Spleen (tissue), 11 donors: ENCODE results near the gene ADGRG1. TPM values are rescaled to one million over a fixed set of nuclear protein-coding genes. Genes with fewer than 3 reads are reported as not detected.
A peak's percentile ranks its signal among the peaks of the same experiment; 100 is the strongest.

Experiments
- DNase-seq: peaks from one replicate; pipeline ENCODE4 v3.0.0-alpha.2; 2020
- H3K27ac ChIP-seq, 8 donors: fragments of 200-600 bp; sonication (generic) in 7 of 8; 1 replicate in 4 of 8; 2 replicates in 4 of 8; pipeline versions ENCODE4 v1.5.0 to v1.8.0; 2016 to 2021; ENCODE audit warnings: inconsistent platforms in 4 of 8, mild to moderate bottlenecking in 4 of 8, moderate library complexity in 1 of 8
- H3K27me3 ChIP-seq, 7 donors: fragments of 200-600 bp; sonication (generic) in 6 of 7; replicated peaks in 1 of 7; 1 replicate in 4 of 7; 2 replicates in 3 of 7; pipeline versions ENCODE4 v1.5.0 to v1.8.0; 2016 to 2021; ENCODE audit warnings: inconsistent platforms in 3 of 7, mild to moderate bottlenecking in 1 of 7
- H3K36me3 ChIP-seq, 6 donors: fragments of 200-600 bp; sonication (generic) in 5 of 6; 1 replicate in 4 of 6; 2 replicates in 2 of 6; pipeline versions ENCODE4 v1.5.0 to v1.8.0; 2016 to 2021; ENCODE audit warnings: inconsistent platforms in 2 of 6
- H3K4me1 ChIP-seq, 6 donors: fragments of 200-600 bp; sonication (generic) in 5 of 6; 1 replicate in 3 of 6; 2 replicates in 3 of 6; pipeline versions ENCODE4 v1.5.0 to v1.8.0; 2016 to 2021; ENCODE audit warnings: inconsistent platforms in 3 of 6
- H3K4me3 ChIP-seq, 8 donors: fragments of 200-600 bp; sonication (generic) in 7 of 8; 1 replicate in 4 of 8; 2 replicates in 4 of 8; pipeline versions ENCODE4 v1.5.0 to v1.8.0; 2016 to 2021; ENCODE audit warnings: inconsistent platforms in 4 of 8, mild to moderate bottlenecking in 4 of 8, moderate library complexity in 2 of 8
- H3K9me3 ChIP-seq, 8 donors: fragments of 200-600 bp; sonication (generic) in 7 of 8; 1 replicate in 4 of 8; 2 replicates in 4 of 8; pipeline versions ENCODE4 v1.5.0 to v1.8.0; 2016 to 2021; ENCODE audit warnings: inconsistent platforms in 4 of 8
- POLR2A ChIP-seq, 3 donors: fragments of 450-650 bp; IDR thresholded peaks; one replicate each; pipeline ENCODE4 v1.5.1; 2017; ENCODE audit warnings: antibody characterized with exemption in 3 of 3, mild to moderate bottlenecking in 1 of 3
- POLR2AphosphoS5 ChIP-seq, 3 donors: sonication (generic); formaldehyde crosslinking; IDR thresholded peaks; one replicate each; pipeline ENCODE4 v1.5.1; 2017; ENCODE audit warnings: antibody characterized with exemption in 3 of 3
- WGBS, 5 donors: extraction: QIAGEN DNeasy Blood & Tissue Kit in 3 of 5; methylation state at CpG; one replicate each; pipeline versions ENCODE4 v1.1.5 to v1.1.7; 2013 to 2018; 5-methylcytosine and 5-hydroxymethylcytosine counted together
- intact Hi-C: fragments of 100-400 bp; cut with DNase I; formaldehyde crosslinking; loops from one replicate; pipeline ENCODE4 v1.15.0; 2023; ENCODE audit warnings: low total_unique reads
- polyA plus RNA-seq, 3 donors: library from polyadenylated mRNA; stranded (reverse); fragments of 200-250 nt; gene quantifications; one replicate each; pipeline ENCODE4 v1.2.1, GENCODE V29; 2013
- total RNA-seq, 7 donors: library from RNA; depleted of rRNA in 3 of 7; stranded (reverse); fragments of >200 nt in 3 of 7; fragmentation: NEBNext Ultra II Directional in 4 of 7; extraction: Animal tissue kit (Norgen Biotek cat#: 25700) in 4 of 7; gene quantifications; one replicate each; pipeline versions ENCODE4 v1.1.0 to v1.2.1, GENCODE V29; 2016 to 2021
- TF ChIP-seq, protein P1 (sequence below), 11 experiments: fragments of 200-600 bp in 7 of 11; fragments of 450-650 bp in 4 of 11; sonication (generic) in 4 of 11; IDR thresholded peaks in 8 of 11; conservative IDR thresholded peaks in 3 of 11; 1 replicate in 7 of 11; 2 replicates in 4 of 11; pipeline versions ENCODE4 v1.4.0 to v1.8.0; 2016 to 2021; ENCODE audit warnings: antibody characterized with exemption in 11 of 11, inconsistent platforms in 4 of 11, mild to moderate bottlenecking in 1 of 11
- donor health status: healthy with polysubstance abuse.
- donor health status: DM: no; HTN: no; CAD: no; lungs with moderate emphysema.
- donor health status: DM: no; HTN: no; CAD: no.
- donor health status: Bipolar disorder and iron deficiency.
- donor health status: healthy.
- donor health status: DM: no; HTN: no; CAD: no.
- donor health status: DM: yes; HTN: yes; CAD: no.

ADGRG1 gene
- total and polyA plus RNA-seq, 10 donors: 1.0 to 23.7 (median 8.2) TPM

DNA sequence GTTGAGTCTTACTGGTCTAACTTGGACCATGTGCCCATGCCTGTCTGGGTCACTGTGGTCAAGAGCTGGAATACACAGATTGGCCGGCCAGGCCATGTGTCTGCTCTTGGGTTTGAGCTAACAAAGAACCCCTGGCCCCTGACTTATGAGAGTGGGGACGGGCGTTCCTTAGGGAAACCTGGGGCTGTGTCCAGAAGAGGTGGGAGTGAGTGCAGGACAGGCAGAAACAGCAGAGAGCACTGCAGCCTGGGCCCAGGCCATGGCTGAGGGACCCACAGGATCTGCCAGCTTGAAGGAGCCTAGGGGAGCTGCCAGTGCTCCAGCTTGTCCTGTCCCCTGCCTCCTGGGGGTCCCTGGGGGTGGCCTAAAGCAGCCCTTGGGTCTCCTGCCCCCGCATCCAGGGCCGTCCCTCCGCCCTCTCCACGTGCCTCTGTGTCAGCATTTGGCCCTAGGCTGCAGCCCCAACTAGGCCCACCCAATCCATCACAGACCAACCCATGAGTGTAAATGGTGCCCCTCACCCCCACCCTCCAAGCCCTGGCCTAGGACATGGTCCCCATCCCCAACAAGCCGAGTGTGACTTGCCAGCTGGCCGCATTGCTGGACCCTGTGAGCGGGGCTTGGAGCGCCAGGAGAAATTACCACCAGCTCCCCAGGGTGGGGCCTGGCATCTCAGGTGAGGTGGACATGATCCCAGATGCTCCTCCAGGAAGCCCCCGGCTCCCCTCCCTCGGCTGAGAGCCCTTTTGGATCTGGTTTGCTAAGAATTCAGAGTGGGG, 53.7 kb downstream of the ADGRG1 start:
- Histone ChIP-seq H3K9me3 (no peaks in the 10 kb centered on the region), H3K4me1 (peaks cover 0 to 46% (median 2%) of the 10 kb centered on the region in 6 donors), H3K4me3 (no peak overlapping the region), H3K27me3 (no peaks in the 10 kb centered on the region), H3K36me3 (peaks cover 0 to 75% (median 0%) of the 10 kb centered on the region in 6 donors), H3K27ac (no peak overlapping the region)
- TF ChIP-seq POLR2A (IDR thresholded peaks at IDR 0.05) (no peak), POLR2AphosphoS5 (IDR thresholded peaks at IDR 0.05) (peak in 1 of 3 donors; percentile 23)
- WGBS, 5 donors: 87 to 97% (median 92%) methylated on average over 10 to 13 of the region's 13 CpGs
- DNase-seq: peak; percentile 66
- intact Hi-C loops: no loop called here

GRCh38 chr16:57682809-57683635, 54.6 kb downstream of the ADGRG1 start:
- Histone ChIP-seq H3K9me3 (no peaks in the 10 kb centered on the region), H3K27me3 (no peaks in the 10 kb centered on the region), H3K4me1 (peaks cover 0 to 47% (median 2%) of the 10 kb centered on the region in 6 donors), H3K4me3 (no peak overlapping the region), H3K27ac (peak overlapping the region in 2 of 8 donors; percentile 25 to 56), H3K36me3 (peaks cover 0 to 67% (median 0%) of the 10 kb centered on the region in 6 donors)
- WGBS, 5 donors: 78 to 90% (median 88%) methylated on average over 11 of the region's 11 CpGs
- TF ChIP-seq POLR2AphosphoS5 (IDR thresholded peaks at IDR 0.05) (no peak), POLR2A (IDR thresholded peaks at IDR 0.05) (no peak)
- TF ChIP-seq, protein P1, sequence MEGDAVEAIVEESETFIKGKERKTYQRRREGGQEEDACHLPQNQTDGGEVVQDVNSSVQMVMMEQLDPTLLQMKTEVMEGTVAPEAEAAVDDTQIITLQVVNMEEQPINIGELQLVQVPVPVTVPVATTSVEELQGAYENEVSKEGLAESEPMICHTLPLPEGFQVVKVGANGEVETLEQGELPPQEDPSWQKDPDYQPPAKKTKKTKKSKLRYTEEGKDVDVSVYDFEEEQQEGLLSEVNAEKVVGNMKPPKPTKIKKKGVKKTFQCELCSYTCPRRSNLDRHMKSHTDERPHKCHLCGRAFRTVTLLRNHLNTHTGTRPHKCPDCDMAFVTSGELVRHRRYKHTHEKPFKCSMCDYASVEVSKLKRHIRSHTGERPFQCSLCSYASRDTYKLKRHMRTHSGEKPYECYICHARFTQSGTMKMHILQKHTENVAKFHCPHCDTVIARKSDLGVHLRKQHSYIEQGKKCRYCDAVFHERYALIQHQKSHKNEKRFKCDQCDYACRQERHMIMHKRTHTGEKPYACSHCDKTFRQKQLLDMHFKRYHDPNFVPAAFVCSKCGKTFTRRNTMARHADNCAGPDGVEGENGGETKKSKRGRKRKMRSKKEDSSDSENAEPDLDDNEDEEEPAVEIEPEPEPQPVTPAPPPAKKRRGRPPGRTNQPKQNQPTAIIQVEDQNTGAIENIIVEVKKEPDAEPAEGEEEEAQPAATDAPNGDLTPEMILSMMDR (IDR thresholded peaks at IDR 0.05 in 8 of 11, conservative IDR thresholded peaks at IDR 0.05 in 3 of 11): no peak
- intact Hi-C loops: no loop called here
- DNase-seq: no peak

DNA sequence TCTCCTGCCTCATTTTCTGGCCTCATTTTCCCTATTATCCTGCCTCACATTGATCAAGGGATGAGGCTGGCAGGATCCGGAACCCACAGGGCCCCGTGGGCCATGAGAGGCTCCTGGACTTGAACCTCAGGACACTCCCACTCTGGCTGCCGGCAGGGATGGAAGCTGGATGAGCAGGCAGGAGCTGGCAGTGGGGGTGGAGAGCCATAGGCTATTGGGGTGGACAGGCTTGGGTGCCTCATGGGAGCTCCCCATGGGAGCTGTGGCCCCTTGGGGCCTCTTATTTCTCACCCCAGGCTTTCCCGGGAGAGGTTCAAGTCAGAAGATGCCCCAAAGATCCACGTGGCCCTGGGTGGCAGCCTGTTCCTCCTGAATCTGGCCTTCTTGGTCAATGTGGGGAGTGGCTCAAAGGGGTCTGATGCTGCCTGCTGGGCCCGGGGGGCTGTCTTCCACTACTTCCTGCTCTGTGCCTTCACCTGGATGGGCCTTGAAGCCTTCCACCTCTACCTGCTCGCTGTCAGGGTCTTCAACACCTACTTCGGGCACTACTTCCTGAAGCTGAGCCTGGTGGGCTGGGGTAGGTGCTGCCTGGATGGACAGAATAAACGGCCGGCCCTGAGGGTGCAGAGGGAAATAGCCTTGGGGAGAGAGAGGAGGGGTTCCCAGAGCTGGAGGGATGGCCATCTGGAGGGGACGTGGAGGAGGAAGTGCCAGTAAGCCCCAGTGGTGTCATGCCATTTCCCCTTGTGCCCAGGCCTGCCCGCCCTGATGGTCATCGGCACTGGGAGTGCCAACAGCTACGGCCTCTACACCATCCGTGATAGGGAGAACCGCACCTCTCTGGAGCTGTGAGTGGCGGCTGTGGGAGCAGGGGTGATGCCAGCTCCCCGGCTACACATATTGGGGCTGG, 55.5 kb downstream of the ADGRG1 start:
- 71 to 85% (median 78%) methylated on average over 14 to 18 of the region's 18 CpGs for WGBS, 5 donors

More for the DNA sequence above, 55.5 kb downstream of the ADGRG1 start:
- intact Hi-C loops: no loop called here
- peaks cover 0 to 47% (median 2%) of the 10 kb centered on the region in 6 donors for H3K4me1 ChIP-seq
- H3K9me3 ChIP-seq: no peaks in the 10 kb centered on the region
- TF ChIP-seq POLR2AphosphoS5 (IDR thresholded peaks at IDR 0.05): no peak
- TF ChIP-seq, protein P1 (IDR thresholded peaks at IDR 0.05 in 8 of 11, conservative IDR thresholded peaks at IDR 0.05 in 3 of 11): no peak
- TF ChIP-seq POLR2A (IDR thresholded peaks at IDR 0.05): no peak
- peaks cover 0 to 65% (median 0%) of the 10 kb centered on the region in 6 donors for H3K36me3 ChIP-seq
- peak; percentile 67 for DNase-seq
- no peaks in the 10 kb centered on the region for H3K27me3 ChIP-seq
- peak overlapping the region in 2 of 8 donors; percentile 25 to 56 for H3K27ac ChIP-seq
- no peak overlapping the region for H3K4me3 ChIP-seq
